ENCODE data around the gene CSNK2A1.

DNA sequence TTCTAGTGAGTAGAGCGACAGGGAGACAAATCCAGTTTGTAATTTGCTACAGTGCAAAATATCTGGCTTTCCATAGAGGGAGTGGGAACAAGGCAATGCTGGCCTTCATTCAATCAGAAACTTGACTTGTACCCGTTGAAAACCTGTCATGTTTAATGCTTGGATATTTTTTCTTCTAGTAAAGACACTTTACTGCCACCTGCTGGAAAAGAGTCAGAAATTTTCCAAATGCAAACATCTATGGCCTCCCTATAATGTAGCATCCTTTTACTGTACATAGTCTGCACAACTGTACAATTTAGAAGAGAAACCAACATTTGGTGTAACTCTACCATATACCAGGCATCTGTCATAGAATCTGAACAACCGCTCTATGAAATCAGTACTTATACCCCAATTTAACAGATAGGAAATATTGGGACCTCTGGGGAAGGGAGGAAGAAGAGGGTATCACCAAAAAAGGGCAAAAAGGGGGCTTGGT, 64.6 kb downstream of the CSNK2A1 start:
- no peak for TF ChIP-seq TAF1 (IDR thresholded peaks at IDR 0.05; ENCODE audit: borderline replicate concordance, insufficient read depth, low read length)
- TF ChIP-seq POLR2AphosphoS5 (IDR thresholded peaks at IDR 0.05; ENCODE audit: low read depth, low read length): no peak
- no peak for TF ChIP-seq REST (IDR thresholded peaks at IDR 0.05; ENCODE audit: insufficient read depth in 1 of 2, low read depth in 2 of 2, low read length in 2 of 2)
- no peak for TF ChIP-seq SIN3A (IDR thresholded peaks at IDR 0.05; ENCODE audit: borderline replicate concordance, insufficient read depth, low read length)
- TF ChIP-seq FOXP2 (optimal IDR thresholded peaks at IDR 0.05; ENCODE audit: borderline replicate concordance, extremely low read depth, extremely low read length, insufficient read depth): no peak

Measured in PFSK-1 (cell line).